ENCODE measurements around the gene ZNF8.

GRCh38 chr19:58229255-58229639, 49.5 kb upstream of the ZNF8 start:
- no peak for TF ChIP-seq CBX8 (IDR thresholded peaks at IDR 0.05)
- TF ChIP-seq RCOR1 (IDR thresholded peaks at IDR 0.05; ENCODE audit: low read depth, low read length): no peak
- no peak for TF ChIP-seq POLR2A (IDR thresholded peaks at IDR 0.05; ENCODE audit: low read length)
